ENCODE data around the gene PDZD2.

DNA sequence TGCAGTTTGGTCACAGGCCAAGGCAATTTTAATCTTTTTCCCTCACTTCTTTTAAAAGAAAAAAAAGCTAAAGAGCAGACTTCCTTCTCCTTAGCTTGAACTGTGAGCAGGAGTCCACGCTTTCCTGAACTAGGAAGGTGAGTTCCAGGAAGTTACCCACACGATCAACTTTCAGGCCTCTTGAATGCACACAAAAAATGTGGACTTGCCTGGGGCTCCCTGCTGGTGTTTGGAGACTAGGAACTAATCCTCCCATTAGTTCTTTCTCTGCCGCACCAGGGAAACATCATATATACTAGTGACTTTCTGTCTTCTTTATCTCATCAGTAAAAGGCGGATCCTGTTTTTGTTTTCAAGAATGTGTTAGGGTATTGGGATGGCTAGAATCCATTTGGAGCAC lies 295.2 kb downstream of the PDZD2 start:
- TF ChIP-seq POLR2A (IDR thresholded peaks at IDR 0.05; ENCODE audit: low read length) (no peak), GATA1 (IDR thresholded peaks at IDR 0.05; ENCODE audit: low read depth, low read length) (no peak)
